RWPE1 (cell line): ENCODE results near the gene SCTR.
A peak's percentile ranks its signal among the peaks of the same experiment; 100 is the strongest.
"Not testable (repeated sequence)": the region's sequence is repeated elsewhere in the genome, so short reads cannot be mapped to it uniquely, and the experiment has no call there.

Experiments used
- CTCF ChIA-PET: fragments of 350-600 bp; sonication (Branson Sonifier 250); formaldehyde crosslinking; extraction: SDS; loops from one replicate; lab custom pipeline; 2021; lab: Yijun Ruan, JAX
- POLR2A ChIA-PET: fragments of 400-600 bp; formaldehyde crosslinking; extraction: SDS; loops from one replicate; lab custom pipeline; 2020; ENCODE audit warnings: antibody characterized with exemption; ENCODE audit not compliant: low non-redundant PET; lab: Yijun Ruan, JAX
- DNase-seq: peaks from one replicate; pipeline ENCODE4 v3.0.0; 2012; ENCODE audit warnings: low spot score
- H3K27ac ChIP-seq: fragments of 450-650 bp; 2 replicates; pipeline ENCODE4 v1.5.1; 2017
- CTCF ChIP-seq: fragments of 450-650 bp; conservative IDR thresholded peaks from 2 replicates; pipeline ENCODE4 v1.5.1; 2017; ENCODE audit warnings: low read depth, mild to moderate bottlenecking

The SCTR gene

GRCh38 chr2:119409506-119409905 is 114.8 kb downstream of the SCTR start:
- ChIA-PET CTCF (interaction anchor here (0.7 to 1.2 kb wide), 2 partner anchors 67 to 81 kb away, joined by 4 to 7 read pairs; no protein-coding TSS in a partner anchor), POLR2A (no interaction called here)
- no peak overlapping the region for H3K27ac ChIP-seq
- DNase-seq = no peak
- no peak for TF ChIP-seq CTCF

- CTCF ChIA-PET = interaction anchor here (0.6 to 1.2 kb wide), 8 partner anchors 16 to 1361 kb away, joined by 3 to 4 read pairs (median 3); no protein-coding TSS in a partner anchor
- no peak for TF ChIP-seq CTCF
- POLR2A ChIA-PET = no interaction called here
- no peak overlapping the region for H3K27ac ChIP-seq
- DNase-seq = no peak
These were observed 116.1 kb downstream of the SCTR start for GRCh38 chr2:119408221-119408619.

GRCh38 chr2:119407430-119408220 is 116.7 kb downstream of the SCTR start:
- DNase-seq = peak; percentile 76
- ChIA-PET POLR2A (no interaction called here), CTCF (interaction anchor here (0.6 to 1.2 kb wide), 6 partner anchors 16 to 1361 kb away, joined by 3 to 4 read pairs (median 3); no protein-coding TSS in a partner anchor)
- peak; percentile 86 for TF ChIP-seq CTCF
- H3K27ac ChIP-seq = no peak overlapping the region

GRCh38 chr2:119405151-119405550 is 119.1 kb downstream of the SCTR start:
- CTCF ChIA-PET = interaction anchor here (0.6 kb wide), 1 partner anchor 190 kb away, joined by 3 read pairs; no protein-coding TSS in a partner anchor
- H3K27ac ChIP-seq = no peak overlapping the region
- DNase-seq = no peak
- POLR2A ChIA-PET = no interaction called here
- no peak for TF ChIP-seq CTCF

- CTCF ChIA-PET = interaction anchor here (0.7 kb wide), 2 partner anchors 30 to 730 kb away, joined by 3 to 5 read pairs; no protein-coding TSS in a partner anchor
These were observed 120.7 kb downstream of the SCTR start for GRCh38 chr2:119403618-119404017.

GRCh38 chr2:119402645-119403560 is 121.4 kb downstream of the SCTR start:
- POLR2A ChIA-PET = no interaction called here
- DNase-seq = no peak
- TF ChIP-seq CTCF = no peak
- CTCF ChIA-PET = interaction anchor here (0.7 to 0.8 kb wide), 3 partner anchors 31 to 731 kb away, joined by 3 to 5 read pairs (median 3); no protein-coding TSS in a partner anchor
- no peak overlapping the region for H3K27ac ChIP-seq

More at GRCh38 chr2:119403618-119404017, 120.7 kb downstream of the SCTR start:
- POLR2A ChIA-PET, DNase-seq, H3K27ac ChIP-seq: not testable (repeated sequence)
